Mammary epithelial cell (primary cell): ENCODE measurements around the gene INCA1.

Experiments
- EZH2 ChIP-seq: IDR thresholded peaks from 2 replicates; pipeline ENCODE4 v1.6.1; 2012; ENCODE audit warnings: low read length, inconsistent platforms, borderline replicate concordance
- TF ChIP-seq, protein P1 (sequence below), 2 donors: IDR thresholded peaks in 1 of 2; conservative IDR thresholded peaks in 1 of 2; 2 replicates each; pipeline ENCODE4 v1.5.1; 2011 to 2012; ENCODE audit warnings: inconsistent platforms in 2 of 2, low read length in 2 of 2, mild to moderate bottlenecking in 2 of 2, control low read depth in 1 of 2, low read depth in 1 of 2; ENCODE audit not compliant: insufficient read depth in 1 of 2; ENCODE audit errors: extremely low read depth in 1 of 2

DNA sequence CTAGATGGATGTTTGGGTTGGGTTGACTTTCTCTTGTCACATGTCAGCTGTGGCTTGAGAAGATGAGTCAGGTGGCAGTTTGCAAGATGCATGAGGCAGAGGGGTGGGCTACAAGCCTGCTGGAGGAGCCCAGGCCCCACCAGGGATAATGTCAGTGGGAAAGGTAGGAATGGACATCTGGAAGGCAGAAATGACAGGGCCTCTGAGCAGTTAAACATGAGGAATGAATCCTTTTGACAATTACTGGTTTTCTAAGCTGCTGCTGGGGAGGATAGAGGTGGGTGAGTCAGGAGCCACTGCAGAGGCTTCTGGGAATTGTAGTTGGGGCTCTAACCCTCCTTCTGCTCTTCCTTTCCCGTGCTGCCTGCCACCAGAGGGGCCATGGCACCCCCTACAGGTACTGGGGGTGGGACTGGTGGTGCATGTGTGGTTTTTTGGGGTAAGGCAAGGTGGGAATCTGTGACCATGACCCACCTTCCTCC lies 22.2 kb upstream of the INCA1 start:
- TF ChIP-seq, protein P1, sequence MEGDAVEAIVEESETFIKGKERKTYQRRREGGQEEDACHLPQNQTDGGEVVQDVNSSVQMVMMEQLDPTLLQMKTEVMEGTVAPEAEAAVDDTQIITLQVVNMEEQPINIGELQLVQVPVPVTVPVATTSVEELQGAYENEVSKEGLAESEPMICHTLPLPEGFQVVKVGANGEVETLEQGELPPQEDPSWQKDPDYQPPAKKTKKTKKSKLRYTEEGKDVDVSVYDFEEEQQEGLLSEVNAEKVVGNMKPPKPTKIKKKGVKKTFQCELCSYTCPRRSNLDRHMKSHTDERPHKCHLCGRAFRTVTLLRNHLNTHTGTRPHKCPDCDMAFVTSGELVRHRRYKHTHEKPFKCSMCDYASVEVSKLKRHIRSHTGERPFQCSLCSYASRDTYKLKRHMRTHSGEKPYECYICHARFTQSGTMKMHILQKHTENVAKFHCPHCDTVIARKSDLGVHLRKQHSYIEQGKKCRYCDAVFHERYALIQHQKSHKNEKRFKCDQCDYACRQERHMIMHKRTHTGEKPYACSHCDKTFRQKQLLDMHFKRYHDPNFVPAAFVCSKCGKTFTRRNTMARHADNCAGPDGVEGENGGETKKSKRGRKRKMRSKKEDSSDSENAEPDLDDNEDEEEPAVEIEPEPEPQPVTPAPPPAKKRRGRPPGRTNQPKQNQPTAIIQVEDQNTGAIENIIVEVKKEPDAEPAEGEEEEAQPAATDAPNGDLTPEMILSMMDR (conservative IDR thresholded peaks at IDR 0.05 in 1 of 2, IDR thresholded peaks at IDR 0.05 in 1 of 2; ENCODE audit: extremely low read depth in 1 of 2, insufficient read depth in 1 of 2, low read depth in 1 of 2, low read length in 2 of 2): no peak
- no peak for TF ChIP-seq EZH2
